CD4-positive, alpha-beta T cell treated with Interleukin-15 for 1 hour (primary cell): ENCODE results near the gene STK4.
A peak's percentile ranks its signal among the peaks of the same experiment; 100 is the strongest.

ENCODE experiments used
- DNase-seq: peaks from one replicate; pipeline ENCODE4 v3.0.0-alpha.2; 2020

STK4 gene

DNA sequence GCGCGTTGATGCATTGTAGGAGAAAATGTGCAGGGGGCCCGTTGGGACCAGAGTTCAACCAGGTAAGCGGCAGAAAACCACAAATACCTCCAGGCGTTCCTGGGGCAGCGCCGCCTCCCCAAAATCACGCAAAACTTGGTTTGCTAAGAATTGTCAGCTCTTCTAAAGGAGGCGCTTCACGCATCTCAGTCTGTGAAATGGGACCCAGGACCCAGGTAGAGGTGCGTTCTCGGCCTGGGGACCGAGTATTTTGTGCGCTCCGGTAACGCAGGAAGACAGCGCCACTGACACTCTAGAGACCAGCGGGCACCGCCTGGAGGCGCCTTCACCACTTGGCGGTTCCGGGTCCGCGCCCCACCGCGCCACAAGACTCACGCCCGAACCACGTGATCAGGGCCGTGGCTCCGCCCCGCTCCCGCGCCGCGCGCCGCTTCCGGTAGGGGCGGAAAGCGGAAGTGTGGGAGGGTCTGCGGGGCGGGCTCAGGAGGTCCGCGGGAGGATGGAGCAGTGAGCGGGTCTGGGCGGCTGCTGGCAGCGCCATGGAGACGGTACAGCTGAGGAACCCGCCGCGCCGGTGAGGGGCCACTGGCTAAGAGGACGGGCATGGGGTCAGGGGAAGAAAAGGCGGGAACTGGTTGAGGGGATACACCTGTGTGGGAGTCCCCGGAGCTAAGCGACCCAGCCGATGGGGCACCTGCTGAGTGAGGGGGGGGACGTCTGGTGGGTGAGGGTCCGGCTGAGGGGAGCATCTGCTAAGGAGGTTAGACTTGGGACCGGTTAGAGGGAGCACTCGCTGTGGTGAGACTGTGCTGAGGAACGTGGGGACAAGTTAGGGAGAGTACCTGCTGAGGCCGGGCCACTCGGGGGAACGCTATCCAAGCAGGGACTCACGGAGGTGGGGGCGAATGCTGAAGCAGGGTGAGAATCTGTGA is at the start of gene STK4:
Gene STK4, plus strand, starts transcription at position 483 of the 932 bp plus-strand sequence. Its CDS starts 57 bp downstream, at position 540.
- DNase-seq: peak; percentile 95

DNA sequence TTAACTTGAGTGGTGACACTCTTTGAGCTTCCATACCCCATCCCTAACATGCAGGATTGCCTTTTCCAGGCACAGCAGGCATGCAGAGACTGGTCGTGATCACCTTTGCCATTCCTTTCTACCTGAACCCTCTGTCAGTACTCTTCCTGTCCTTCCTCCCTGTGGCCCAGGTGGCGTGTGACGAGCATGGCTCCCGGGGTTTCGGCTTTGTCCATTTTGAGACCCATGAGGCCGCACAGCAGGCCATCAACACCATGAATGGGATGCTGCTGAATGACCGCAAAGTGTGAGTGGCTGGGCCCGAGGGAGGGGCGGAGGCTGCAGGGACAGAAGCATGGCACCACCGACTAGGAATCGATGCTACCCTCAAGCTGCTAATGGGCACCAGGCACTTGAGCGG is 49.7 kb upstream of the STK4 start:
- DNase-seq: no peak

- no peak for DNase-seq
Measured at GRCh38 chr20:44917399-44917798, 48.9 kb upstream of the STK4 start.

DNA sequence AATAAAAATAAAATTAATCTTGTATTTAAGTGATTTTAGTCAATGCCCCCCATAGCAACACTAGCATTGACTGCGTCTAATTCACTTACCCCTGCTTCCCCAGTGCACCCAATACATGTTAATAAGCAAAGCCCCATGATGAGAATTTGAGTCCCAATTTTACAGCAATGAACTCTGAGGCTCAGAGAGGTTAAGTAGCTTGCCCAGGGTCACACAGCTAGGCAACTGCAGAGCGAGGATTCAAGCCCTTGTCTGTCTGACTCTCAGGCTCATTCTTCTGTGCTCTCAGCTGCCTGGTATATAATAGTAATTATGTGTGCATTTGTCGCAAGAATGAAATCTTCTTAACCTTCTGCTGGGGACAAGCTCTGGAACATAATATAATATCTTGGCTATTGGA is 48.0 kb upstream of the STK4 start:
- no peak for DNase-seq

DNA sequence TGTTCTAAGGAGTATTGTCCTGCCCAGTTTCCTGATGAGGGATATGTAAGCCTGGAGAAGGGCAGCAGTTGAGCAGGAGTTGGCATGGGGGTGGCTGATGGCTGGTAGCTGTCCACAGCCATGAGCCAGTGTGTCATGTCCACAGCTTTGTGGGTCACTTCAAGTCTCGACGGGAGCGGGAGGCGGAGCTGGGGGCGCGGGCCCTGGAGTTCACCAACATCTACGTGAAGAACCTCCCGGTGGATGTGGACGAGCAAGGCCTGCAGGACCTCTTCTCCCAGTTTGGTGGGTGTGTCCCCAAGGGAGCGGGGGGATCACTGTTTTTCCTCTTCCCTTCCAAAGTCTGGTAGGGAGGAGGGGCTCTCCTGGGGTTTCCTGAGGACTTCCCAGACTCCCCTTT is 47.6 kb upstream of the STK4 start:
- DNase-seq: no peak

DNA sequence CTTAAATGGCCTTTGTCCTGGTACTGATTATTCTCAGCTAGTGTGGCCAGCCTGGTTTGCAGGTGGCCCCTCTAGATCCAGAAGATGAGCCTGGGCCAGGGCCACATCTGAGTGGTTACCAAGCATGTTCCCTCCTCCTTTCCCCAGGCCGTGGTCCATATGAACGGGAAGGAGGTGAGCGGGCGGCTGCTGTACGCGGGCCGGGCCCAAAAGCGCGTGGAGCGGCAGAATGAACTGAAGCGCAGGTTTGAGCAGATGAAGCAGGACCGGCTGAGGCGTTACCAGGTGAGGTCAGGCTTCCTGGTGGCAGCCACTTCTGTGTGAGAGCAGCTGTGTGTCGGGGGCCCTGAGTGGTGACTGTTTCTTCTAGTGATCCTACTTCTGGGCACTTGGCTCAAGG is 44.9 kb upstream of the STK4 start:
- DNase-seq: no peak

DNA sequence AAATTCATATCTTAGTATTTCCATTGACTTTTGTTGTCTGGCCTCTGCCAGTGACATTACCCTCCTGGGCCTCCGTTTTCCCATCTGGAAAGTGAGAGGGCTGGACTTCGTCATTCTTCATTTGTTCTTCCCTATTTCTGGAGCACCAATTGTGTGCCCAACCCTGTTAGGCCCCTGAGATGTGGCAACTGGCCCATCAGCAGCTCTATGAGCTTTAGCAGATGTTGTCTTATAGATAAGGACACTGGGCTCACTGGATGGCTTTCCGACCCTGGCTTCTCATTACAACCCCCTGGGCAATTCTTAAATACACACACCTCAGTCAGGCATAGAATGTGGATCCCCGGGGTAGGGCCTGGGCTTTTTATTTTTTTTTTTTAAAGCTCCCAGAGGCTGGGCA is 41.8 kb upstream of the STK4 start:
- no peak for DNase-seq

GRCh38 chr20:44928595-44928994 is 37.7 kb upstream of the STK4 start:
- no peak for DNase-seq

DNA sequence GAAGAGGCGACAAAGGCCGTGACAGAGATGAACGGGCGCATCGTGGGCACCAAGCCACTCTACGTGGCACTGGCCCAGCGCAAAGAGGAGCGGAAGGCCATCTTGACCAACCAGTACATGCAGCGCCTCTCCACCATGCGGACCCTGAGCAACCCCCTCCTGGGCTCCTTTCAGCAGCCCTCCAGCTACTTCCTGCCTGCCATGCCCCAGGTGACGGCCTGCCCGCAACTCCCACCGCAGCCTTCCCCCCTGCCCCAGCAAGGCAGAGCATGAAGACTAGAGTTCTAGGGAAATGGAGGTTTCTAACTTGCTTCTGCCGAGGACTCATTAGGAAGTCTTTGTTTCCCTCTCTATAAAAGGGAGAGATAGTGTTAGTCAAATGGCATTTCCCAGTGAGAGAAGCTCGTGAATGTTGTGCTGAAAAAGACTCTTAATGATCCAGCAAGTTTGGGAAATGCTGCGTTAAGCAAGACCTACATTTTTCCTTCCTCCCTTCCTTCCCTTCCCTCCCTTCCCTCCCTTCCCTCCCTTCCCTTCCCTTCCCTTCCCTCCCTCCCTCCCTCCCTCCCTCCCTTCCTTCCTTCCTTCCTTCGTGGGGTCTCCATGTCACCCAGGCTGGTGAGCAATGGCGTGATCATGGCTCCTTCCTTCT is 35.7 kb upstream of the STK4 start:
- DNase-seq: no peak

DNA sequence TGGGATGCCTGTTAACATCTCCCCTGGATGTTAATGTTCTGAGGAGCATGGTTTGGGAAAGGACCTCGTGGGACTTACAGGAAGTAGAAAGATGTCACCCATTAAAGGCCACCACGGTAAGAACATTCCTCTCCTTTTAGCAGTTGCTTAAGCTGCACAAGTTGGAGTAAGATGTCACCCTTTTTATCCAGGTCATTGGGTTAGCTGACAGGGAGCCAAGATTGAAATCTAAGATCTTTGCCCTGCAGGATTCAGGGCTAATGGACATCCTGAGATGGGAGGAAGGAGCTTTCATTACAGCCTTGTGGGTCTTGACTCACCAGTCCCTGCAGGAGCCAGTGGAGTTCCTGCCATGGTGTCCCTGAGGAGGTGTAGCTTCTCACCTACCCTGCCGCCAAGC is 34.4 kb upstream of the STK4 start:
- no peak for DNase-seq

DNA sequence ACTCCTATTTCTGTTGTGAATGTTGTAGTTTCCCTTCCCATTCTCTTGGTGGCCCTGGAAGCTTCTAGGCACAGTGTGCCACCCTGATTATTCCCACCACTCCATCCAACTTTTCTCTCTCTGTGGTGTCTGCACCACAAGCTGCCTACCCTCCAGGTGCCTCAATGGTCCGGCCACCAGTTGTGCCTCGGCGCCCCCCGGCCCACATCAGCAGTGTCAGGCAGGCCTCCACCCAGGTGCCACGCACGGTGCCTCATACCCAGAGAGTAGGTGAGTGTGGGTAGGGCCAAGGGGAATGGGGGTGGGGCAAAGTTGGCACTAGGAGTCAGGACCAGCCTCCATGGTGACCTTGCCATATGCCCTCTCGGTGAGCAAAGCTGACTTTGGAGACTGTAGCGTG is 33.4 kb upstream of the STK4 start:
- DNase-seq: no peak

GRCh38 chr20:44936510-44936909 is 29.8 kb upstream of the STK4 start:
- no peak for DNase-seq

DNA sequence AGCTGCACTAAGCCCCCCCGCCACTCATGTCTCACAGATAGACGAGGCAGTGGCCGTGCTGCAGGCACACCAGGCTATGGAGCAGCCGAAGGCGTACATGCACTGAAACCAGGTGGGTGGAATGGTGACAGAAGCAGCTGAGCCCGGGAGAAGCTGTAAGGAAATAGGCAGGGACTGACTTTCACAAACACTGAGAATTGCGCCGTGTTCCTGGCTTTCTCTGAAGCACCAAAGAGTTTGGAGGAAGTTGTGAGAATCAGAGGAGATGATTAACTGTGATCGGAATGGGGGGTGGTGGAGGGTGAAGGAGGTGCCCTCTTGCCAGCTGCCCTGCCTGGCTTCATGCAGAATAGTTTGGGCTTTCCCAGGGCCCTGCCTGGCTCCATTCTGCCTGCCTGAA is 27.7 kb upstream of the STK4 start:
- DNase-seq: no peak

- DNase-seq: no peak
Measured at GRCh38 chr20:44941120-44941691, 25.1 kb upstream of the STK4 start.

- no peak for DNase-seq
Measured at GRCh38 chr20:44942264-44942973, 23.9 kb upstream of the STK4 start.

- DNase-seq: no peak
Measured at GRCh38 chr20:44943828-44944227, 22.5 kb upstream of the STK4 start.

GRCh38 chr20:44945261-44945660 is 21.1 kb upstream of the STK4 start:
- no peak for DNase-seq

- DNase-seq: no peak
Measured at GRCh38 chr20:44946271-44946852, 19.9 kb upstream of the STK4 start.

DNA sequence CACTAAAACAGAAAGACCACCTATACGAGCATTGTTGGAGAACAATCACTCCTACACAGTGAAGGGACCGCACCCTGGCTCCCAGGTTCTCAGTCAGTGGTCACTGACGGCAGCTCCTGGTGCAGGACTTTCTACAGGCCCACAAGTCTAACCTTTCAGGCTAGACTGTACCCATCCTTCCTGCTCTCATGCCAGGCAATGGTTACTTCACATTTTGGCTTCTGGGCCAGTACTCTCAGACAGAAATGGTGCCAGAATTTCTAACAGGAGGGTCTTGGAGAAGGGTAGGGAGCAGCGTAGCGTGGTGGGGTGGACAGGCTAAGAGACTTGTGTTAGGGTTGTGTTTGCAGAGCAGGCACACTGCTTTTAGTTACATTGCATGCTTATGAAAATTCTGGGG is 18.2 kb upstream of the STK4 start:
- DNase-seq: no peak

GRCh38 chr20:44948513-44948912 is 17.8 kb upstream of the STK4 start:
- DNase-seq: no peak

- DNase-seq: no peak
Measured at GRCh38 chr20:44950368-44950767, 15.9 kb upstream of the STK4 start.

- DNase-seq: no peak
Measured at GRCh38 chr20:44952731-44953130, 13.6 kb upstream of the STK4 start.

GRCh38 chr20:44954211-44954610 is 12.1 kb upstream of the STK4 start:
- DNase-seq: no peak
